ENCODE results near the gene CSF3R.

GRCh38 chr1:36497207-36497606, 14.5 kb upstream of the CSF3R start:
- TF ChIP-seq GATA2 (IDR thresholded peaks at IDR 0.05; ENCODE audit: low read depth, low read length) (no peak), GATA3 (IDR thresholded peaks at IDR 0.05; ENCODE audit: low read depth, low read length) (no peak)

Measured in SH-SY5Y (cell line).